GM12878 (cell line): ENCODE data around the gene TAX1BP1. TPM values are rescaled to one million over a fixed set of nuclear protein-coding genes. Genes with fewer than 3 reads are reported as not detected.

ENCODE experiments used
- ATAC-seq: fragments of 200-7000 bp; cut with Tn5 transposase; 3 replicates; pipeline ENCODE4 v1.9.1; 2020; ENCODE audit warnings: mild to moderate bottlenecking, moderate library complexity
- BruUV-seq: library from RNA; stranded (reverse); fragments of 400-500 nt; replicated peaks from 2 replicates; lab custom pipeline; 2021; lab: Mats Ljungman, UMichigan
- CTCF ChIA-PET: fragments of 300-600 bp; sonication (Branson Sonifier 250); formaldehyde crosslinking; extraction: SDS; loops from one replicate; lab custom pipeline; 2021; ENCODE audit warnings: inconsistent platforms; lab: Yijun Ruan, JAX
- POLR2A ChIA-PET: fragments of 350-600 bp; formaldehyde crosslinking; extraction: SDS; loops from one replicate; lab custom pipeline; 2021; ENCODE audit warnings: inconsistent platforms; lab: Charles Lee
- RAD21 ChIA-PET: fragments of 300-600 bp; sonication (Branson Sonifier 250); formaldehyde crosslinking; loops from one replicate; lab custom pipeline; 2023; ENCODE audit warnings: antibody characterized with exemption; ENCODE audit not compliant: unreplicated experiment; lab: Charles Lee
- SMC1A ChIA-PET: fragments of 300-600 bp; sonication (Branson Sonifier 250); formaldehyde crosslinking; loops from one replicate; lab custom pipeline; 2023; ENCODE audit not compliant: unreplicated experiment, uncharacterized antibody; lab: Charles Lee
- DNase-seq: peaks from one replicate; pipeline ENCODE4 v3.0.0-alpha.2; 2011; ENCODE audit warnings: low read depth, low spot score
- FAIRE-seq: peaks from 3 replicates; lab custom pipeline; 2011; peaks lifted over from hg19 to GRCh38; lab: Jason Lieb, UNC
- H2AFZ ChIP-seq: 2 replicates; pipeline ENCODE4 v1.6.0; 2011; ENCODE audit warnings: low read depth, low read length, control low read depth; ENCODE audit not compliant: control insufficient read depth
- H3K27ac ChIP-seq: 2 replicates; pipeline ENCODE4 v1.5.1; 2011; ENCODE audit warnings: control low read depth; ENCODE audit not compliant: control insufficient read depth, insufficient read depth
- H3K27me3 ChIP-seq, 2 experiments: replicated peaks in 1 of 2; 2 replicates each; pipeline versions ENCODE4 v1.6.0 to v1.6.1; 2011; ENCODE audit warnings: low read length in 1 of 2; ENCODE audit not compliant: control insufficient read depth in 2 of 2, insufficient read depth in 2 of 2
- H3K36me3 ChIP-seq, 2 experiments: 2 replicates each; pipeline ENCODE4 v1.5.1; 2011; ENCODE audit warnings: low read length in 1 of 2; ENCODE audit not compliant: control insufficient read depth in 2 of 2, insufficient read depth in 2 of 2
- H3K4me1 ChIP-seq: 2 replicates; pipeline ENCODE4 v1.6.1; 2011; ENCODE audit warnings: mild to moderate bottlenecking, low read length, moderate library complexity, mixed read lengths; ENCODE audit not compliant: control insufficient read depth, insufficient read depth
- H3K4me2 ChIP-seq: 2 replicates; pipeline ENCODE4 v1.6.0; 2011; ENCODE audit warnings: control low read depth; ENCODE audit not compliant: control insufficient read depth, insufficient read depth
- H3K4me3 ChIP-seq: fragments of 200-600 bp; sonication (generic); 2 replicates; pipeline ENCODE4 v1.5.1; 2016
- H3K79me2 ChIP-seq: 2 replicates; pipeline ENCODE4 v1.6.0; 2011; ENCODE audit warnings: low read length; ENCODE audit not compliant: control insufficient read depth, insufficient read depth
- H3K9ac ChIP-seq: 2 replicates; pipeline ENCODE4 v1.8.0; 2011; ENCODE audit warnings: low read length, control low read depth, mixed read lengths; ENCODE audit not compliant: control insufficient read depth, insufficient read depth
- H3K9me3 ChIP-seq: replicated peaks from 3 replicates; pipeline ENCODE4 v1.5.1; 2011; ENCODE audit warnings: mild to moderate bottlenecking, low read length; ENCODE audit not compliant: control insufficient read depth, insufficient read depth
- H4K20me1 ChIP-seq: 2 replicates; pipeline ENCODE4 v1.6.0; 2011; ENCODE audit not compliant: control insufficient read depth, insufficient read depth
- CBX3 ChIP-seq: fragments of 200-600 bp; sonication (generic); IDR thresholded peaks from 2 replicates; pipeline ENCODE4 v1.6.1; 2016; ENCODE audit warnings: low read depth, borderline replicate concordance
- EGR1 ChIP-seq, 2 experiments: IDR thresholded peaks; 1 replicate in 1 of 2; 2 replicates in 1 of 2; pipeline ENCODE4 v1.6.1; 2011 to 2012; ENCODE audit warnings: low read depth in 2 of 2, low read length in 2 of 2, borderline replicate concordance in 1 of 2, mild to moderate bottlenecking in 1 of 2, moderate library complexity in 1 of 2
- HDAC6 ChIP-seq: fragments of 200-600 bp; sonication (generic); IDR thresholded peaks from one replicate; pipeline ENCODE4 v1.8.0; 2017; ENCODE audit warnings: antibody characterized with exemption; ENCODE audit not compliant: unreplicated experiment
- HDGF ChIP-seq: fragments of 450-650 bp; IDR thresholded peaks from 2 replicates; pipeline ENCODE4 v1.6.1; 2016; ENCODE audit warnings: antibody characterized with exemption
- WGBS: methylation state at CpG from one replicate; pipeline ENCODE4 v1.1.6; 2016; ENCODE audit warnings: low lambda C conversion rate; ENCODE audit not compliant: insufficient replicate concordance, insufficient coverage; ENCODE audit errors: missing lambda C conversion rate; 5-methylcytosine and 5-hydroxymethylcytosine counted together
- in situ Hi-C: fragments of 300-500 bp; cut with MboI; formaldehyde crosslinking; loops from 9 replicates; pipeline ENCODE4 v1.14.3; 2018; ENCODE audit warnings: mixed read lengths
- intact Hi-C: fragments of 100-400 bp; cut with micrococcal nuclease; formaldehyde crosslinking; loops from one replicate; pipeline ENCODE4 v1.14.2; 2022; ENCODE audit not compliant: unreplicated experiment
- polyA plus RNA-seq, 11 experiments: library from polyadenylated mRNA; depleted of rRNA in 4 of 11; unstranded in 6 of 11; stranded (reverse) in 5 of 11; fragments of >200 nt; fragmentation: Nextera tagmentation in 4 of 11; fragmentation: Illumina TruSeq in 1 of 11; extraction: Ambion mirVana in 4 of 11; extraction: Trizol in 1 of 11; gene quantifications; 1 replicate in 1 of 11; 2 replicates in 10 of 11; pipeline versions ENCODE4 v1.2.1 to v1.2.3, GENCODE V29; 2011 to 2016; ENCODE audit warnings: inconsistent platforms in 2 of 11, missing spikeins in 2 of 11, low read depth in 1 of 11
- total RNA-seq, 4 experiments: library from RNA; depleted of rRNA in 3 of 4; stranded (reverse); fragments of >200 nt in 3 of 4; fragmentation: Illumina TruSeq in 1 of 4; extraction: Trizol in 1 of 4; gene quantifications; 2 replicates each; pipeline versions ENCODE4 v1.2.1 to v1.2.3, GENCODE V29; 2013 to 2021
- TF ChIP-seq, protein P1 (sequence below): fragments of 450-650 bp; IDR thresholded peaks from 2 replicates; pipeline ENCODE4 v1.6.1; 2017; ENCODE audit warnings: mild to moderate bottlenecking
- TF ChIP-seq, protein P2 (sequence below): fragments of 450-650 bp; IDR thresholded peaks from 2 replicates; pipeline ENCODE4 v1.6.1; 2016; ENCODE audit warnings: mild to moderate bottlenecking, moderate library complexity, borderline replicate concordance

TAX1BP1 gene
- total and polyA plus RNA-seq, 10 of the 15 experiments (the other 5 are each of a cell fraction or from before 2014, with no cell fraction given): 30.8 to 105 (median 52.0) TPM

DNA sequence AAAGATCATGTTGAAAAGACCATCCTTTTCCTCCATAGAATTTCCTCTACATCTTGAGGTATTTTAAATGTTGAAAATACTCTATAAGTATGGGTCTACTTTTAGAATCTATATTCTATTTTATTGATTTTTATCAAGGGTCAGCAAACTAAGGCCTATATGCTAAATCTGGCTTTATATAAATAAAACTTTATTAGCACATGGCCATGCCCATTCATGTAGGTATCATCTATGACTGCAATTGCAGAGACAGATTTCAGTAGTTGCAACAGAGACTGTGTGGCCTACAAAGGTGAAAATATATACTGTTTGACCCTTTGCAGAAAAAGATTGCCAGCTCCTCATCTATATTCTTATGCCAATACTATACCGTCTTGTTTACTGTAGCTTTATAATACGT is 72.7 kb downstream of the TAX1BP1 start:
- ChIA-PET SMC1A (interaction anchor here (0.9 kb wide), 1 partner anchor 8 kb away, joined by 3 read pairs; no protein-coding TSS in a partner anchor), CTCF (interaction anchor here (0.9 kb wide), 1 partner anchor 27 kb away, joined by 3 read pairs; no protein-coding TSS in a partner anchor), POLR2A (interaction anchor here (0.6 kb wide), 1 partner anchor 1659 kb away, joined by 3 read pairs; no protein-coding TSS in a partner anchor), RAD21 (no interaction called here)
- TF ChIP-seq CBX3 (no peak), HDGF (no peak), HDAC6 (no peak), EGR1 (IDR thresholded peaks at IDR 0.05; ENCODE audit: borderline replicate concordance in 1 of 2, low read depth in 2 of 2, low read length in 2 of 2) (no peak)
- TF ChIP-seq, protein P1, sequence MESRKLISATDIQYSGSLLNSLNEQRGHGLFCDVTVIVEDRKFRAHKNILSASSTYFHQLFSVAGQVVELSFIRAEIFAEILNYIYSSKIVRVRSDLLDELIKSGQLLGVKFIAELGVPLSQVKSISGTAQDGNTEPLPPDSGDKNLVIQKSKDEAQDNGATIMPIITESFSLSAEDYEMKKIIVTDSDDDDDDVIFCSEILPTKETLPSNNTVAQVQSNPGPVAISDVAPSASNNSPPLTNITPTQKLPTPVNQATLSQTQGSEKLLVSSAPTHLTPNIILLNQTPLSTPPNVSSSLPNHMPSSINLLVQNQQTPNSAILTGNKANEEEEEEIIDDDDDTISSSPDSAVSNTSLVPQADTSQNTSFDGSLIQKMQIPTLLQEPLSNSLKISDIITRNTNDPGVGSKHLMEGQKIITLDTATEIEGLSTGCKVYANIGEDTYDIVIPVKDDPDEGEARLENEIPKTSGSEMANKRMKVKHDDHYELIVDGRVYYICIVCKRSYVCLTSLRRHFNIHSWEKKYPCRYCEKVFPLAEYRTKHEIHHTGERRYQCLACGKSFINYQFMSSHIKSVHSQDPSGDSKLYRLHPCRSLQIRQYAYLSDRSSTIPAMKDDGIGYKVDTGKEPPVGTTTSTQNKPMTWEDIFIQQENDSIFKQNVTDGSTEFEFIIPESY: no peak
- TF ChIP-seq, protein P2, sequence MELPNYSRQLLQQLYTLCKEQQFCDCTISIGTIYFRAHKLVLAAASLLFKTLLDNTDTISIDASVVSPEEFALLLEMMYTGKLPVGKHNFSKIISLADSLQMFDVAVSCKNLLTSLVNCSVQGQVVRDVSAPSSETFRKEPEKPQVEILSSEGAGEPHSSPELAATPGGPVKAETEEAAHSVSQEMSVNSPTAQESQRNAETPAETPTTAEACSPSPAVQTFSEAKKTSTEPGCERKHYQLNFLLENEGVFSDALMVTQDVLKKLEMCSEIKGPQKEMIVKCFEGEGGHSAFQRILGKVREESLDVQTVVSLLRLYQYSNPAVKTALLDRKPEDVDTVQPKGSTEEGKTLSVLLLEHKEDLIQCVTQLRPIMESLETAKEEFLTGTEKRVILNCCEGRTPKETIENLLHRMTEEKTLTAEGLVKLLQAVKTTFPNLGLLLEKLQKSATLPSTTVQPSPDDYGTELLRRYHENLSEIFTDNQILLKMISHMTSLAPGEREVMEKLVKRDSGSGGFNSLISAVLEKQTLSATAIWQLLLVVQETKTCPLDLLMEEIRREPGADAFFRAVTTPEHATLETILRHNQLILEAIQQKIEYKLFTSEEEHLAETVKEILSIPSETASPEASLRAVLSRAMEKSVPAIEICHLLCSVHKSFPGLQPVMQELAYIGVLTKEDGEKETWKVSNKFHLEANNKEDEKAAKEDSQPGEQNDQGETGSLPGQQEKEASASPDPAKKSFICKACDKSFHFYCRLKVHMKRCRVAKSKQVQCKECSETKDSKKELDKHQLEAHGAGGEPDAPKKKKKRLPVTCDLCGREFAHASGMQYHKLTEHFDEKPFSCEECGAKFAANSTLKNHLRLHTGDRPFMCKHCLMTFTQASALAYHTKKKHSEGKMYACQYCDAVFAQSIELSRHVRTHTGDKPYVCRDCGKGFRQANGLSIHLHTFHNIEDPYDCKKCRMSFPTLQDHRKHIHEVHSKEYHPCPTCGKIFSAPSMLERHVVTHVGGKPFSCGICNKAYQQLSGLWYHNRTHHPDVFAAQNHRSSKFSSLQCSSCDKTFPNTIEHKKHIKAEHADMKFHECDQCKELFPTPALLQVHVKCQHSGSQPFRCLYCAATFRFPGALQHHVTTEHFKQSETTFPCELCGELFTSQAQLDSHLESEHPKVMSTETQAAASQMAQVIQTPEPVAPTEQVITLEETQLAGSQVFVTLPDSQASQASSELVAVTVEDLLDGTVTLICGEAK: peak; percentile 63
- Histone ChIP-seq H3K27ac (no peak overlapping the region), H4K20me1 (no peaks in the 10 kb centered on the region), H3K27me3 (no peaks in the 10 kb centered on the region), H3K9me3 (no peaks in the 10 kb centered on the region), H3K4me3 (no peak overlapping the region), H2AFZ (no peak overlapping the region), H3K4me2 (no peak overlapping the region), H3K79me2 (no peaks in the 10 kb centered on the region), H3K9ac (no peak overlapping the region), H3K36me3 (peaks cover 0 to 3% of the 10 kb centered on the region in 2 experiments; a peak in 2 of 4 replicates), H3K4me1 (no peaks in the 10 kb centered on the region)
- DNase-seq: no peak
- intact Hi-C loops (no loop called here), in situ Hi-C loops (no loop called here)
- 94% methylated on average over 2 of the region's 2 CpGs for WGBS
- no peak for FAIRE-seq
- ATAC-seq: no peak
- BruUV-seq: no TSS peak
